GM12865 (cell line): Measurements from ENCODE around the gene SLC24A3.

Experiments used
- DNase-seq: peaks from one replicate; pipeline ENCODE4 v3.0.0; 2010; ENCODE audit warnings: low read depth
- H3K4me3 ChIP-seq: 2 replicates; pipeline ENCODE4 v1.5.1; 2011; ENCODE audit warnings: mild to moderate bottlenecking, low read depth, low read length, control low read depth
- TF ChIP-seq, protein P1 (sequence below): IDR thresholded peaks from 2 replicates; pipeline ENCODE4 v1.5.1; 2011; ENCODE audit warnings: low read length, control low read depth, low read depth, inconsistent platforms; ENCODE audit not compliant: insufficient read depth; ENCODE audit errors: missing control alignments

SLC24A3 gene

GRCh38 chr20:19375395-19375794 is 163.0 kb downstream of the SLC24A3 start:
- TF ChIP-seq, protein P1, sequence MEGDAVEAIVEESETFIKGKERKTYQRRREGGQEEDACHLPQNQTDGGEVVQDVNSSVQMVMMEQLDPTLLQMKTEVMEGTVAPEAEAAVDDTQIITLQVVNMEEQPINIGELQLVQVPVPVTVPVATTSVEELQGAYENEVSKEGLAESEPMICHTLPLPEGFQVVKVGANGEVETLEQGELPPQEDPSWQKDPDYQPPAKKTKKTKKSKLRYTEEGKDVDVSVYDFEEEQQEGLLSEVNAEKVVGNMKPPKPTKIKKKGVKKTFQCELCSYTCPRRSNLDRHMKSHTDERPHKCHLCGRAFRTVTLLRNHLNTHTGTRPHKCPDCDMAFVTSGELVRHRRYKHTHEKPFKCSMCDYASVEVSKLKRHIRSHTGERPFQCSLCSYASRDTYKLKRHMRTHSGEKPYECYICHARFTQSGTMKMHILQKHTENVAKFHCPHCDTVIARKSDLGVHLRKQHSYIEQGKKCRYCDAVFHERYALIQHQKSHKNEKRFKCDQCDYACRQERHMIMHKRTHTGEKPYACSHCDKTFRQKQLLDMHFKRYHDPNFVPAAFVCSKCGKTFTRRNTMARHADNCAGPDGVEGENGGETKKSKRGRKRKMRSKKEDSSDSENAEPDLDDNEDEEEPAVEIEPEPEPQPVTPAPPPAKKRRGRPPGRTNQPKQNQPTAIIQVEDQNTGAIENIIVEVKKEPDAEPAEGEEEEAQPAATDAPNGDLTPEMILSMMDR = no peak
- H3K4me3 ChIP-seq = no peak overlapping the region
- DNase-seq = no peak

- DNase-seq = no peak
- no peak overlapping the region for H3K4me3 ChIP-seq
- TF ChIP-seq, protein P1 = no peak
Observed at GRCh38 chr20:19375801-19376200, 163.4 kb downstream of the SLC24A3 start.

DNA sequence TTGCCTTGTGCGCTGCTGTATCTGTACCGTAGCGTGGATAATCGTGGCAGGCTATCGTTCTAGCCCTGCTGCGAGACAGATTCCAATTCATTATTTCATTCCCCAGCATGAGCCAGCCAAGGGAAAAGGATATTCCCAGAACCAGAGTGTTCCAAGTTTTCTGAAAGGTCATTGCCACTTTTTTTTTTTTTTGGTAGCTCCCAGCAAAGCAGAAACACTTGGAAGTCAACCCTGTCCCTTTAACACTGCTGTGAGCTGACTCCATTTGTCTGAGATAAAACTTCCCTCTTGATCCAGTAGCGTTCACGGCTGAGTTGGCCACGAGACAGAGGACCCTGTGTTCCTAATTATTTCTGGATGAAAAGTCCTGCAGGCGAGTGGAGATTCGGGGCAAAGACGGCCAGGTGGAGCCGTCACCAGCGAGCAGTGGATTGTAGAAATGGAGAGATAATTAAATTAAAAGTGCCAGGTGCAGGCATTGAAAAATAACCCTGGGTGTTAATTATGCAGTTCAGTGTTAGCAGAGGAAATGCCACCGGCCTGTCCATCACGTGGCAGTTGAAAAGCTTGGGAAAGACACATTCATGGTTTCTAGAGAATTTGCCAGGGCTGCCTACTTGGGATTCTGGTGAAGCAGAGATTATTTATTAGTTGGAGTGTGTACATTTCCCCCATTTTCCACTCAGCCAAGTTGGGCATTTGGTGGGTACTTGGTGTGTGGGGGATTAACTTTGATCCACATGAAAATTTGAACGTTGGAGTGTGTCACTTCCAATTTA is 164.2 kb downstream of the SLC24A3 start:
- H3K4me3 ChIP-seq = no peak overlapping the region
- no peak for DNase-seq
- TF ChIP-seq, protein P1 = no peak

DNA sequence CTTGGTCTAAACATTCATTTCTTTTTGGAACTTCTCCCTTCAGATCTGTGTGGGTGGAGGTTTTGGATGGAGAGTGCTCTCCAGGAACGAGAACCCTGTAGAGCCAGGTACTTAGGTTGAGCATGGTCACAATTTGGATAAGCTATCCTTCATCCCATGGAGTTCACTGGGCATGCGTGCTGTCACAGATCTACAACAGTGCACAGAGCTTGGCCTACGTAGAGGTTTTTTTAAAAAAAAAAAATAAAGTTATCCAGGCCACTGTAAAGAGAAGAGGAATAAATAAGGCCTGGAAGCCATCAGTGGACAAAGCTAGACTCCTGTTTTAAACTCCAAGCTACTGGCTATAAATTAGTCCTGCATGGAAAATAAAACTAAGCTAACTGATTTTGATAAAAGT is 165.6 kb downstream of the SLC24A3 start:
- H3K4me3 ChIP-seq = no peak overlapping the region
- no peak for DNase-seq
- TF ChIP-seq, protein P1 = no peak

- H3K4me3 ChIP-seq = no peak overlapping the region
- no peak for DNase-seq
- TF ChIP-seq, protein P1 = no peak
Observed at GRCh38 chr20:19380211-19380610, 167.8 kb downstream of the SLC24A3 start.

DNA sequence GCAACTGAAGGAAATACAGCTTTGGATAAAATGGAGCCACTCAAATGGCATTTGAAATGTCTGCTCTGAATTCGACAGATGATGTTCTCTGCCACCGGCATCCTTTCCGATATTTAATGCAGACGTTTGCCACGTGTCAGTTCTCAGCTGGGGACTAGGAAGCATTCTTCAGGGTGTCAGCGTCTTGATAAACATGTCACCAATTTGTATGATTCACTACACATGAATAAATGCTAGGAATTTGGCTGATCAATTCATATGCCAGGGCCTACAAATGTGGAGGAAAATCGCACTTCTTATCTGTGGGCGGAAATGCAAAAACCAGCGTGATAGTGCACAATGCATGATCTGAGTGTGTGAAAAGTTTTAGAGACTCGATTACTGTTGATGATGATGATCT is 169.5 kb downstream of the SLC24A3 start:
- DNase-seq = no peak
- TF ChIP-seq, protein P1 = no peak
- H3K4me3 ChIP-seq = no peak overlapping the region
